Stomach (tissue), 4 donors: ENCODE measurements around the gene MCMBP.

ENCODE experiments used
- POLR2AphosphoS5 ChIP-seq, 3 donors: sonication (generic); formaldehyde crosslinking; IDR thresholded peaks; one replicate each; pipeline ENCODE4 v1.6.1; 2016; ENCODE audit warnings: antibody characterized with exemption in 3 of 3
- TF ChIP-seq, protein P1 (sequence below), 7 experiments: fragments of 450-650 bp in 4 of 7; fragments of 200-600 bp in 3 of 7; sonication (generic) in 3 of 7; IDR thresholded peaks; one replicate each; pipeline ENCODE4 v1.5.1; 2016 to 2019; ENCODE audit warnings: antibody characterized with exemption in 7 of 7, control low read depth in 2 of 7, mild to moderate bottlenecking in 1 of 7

DNA sequence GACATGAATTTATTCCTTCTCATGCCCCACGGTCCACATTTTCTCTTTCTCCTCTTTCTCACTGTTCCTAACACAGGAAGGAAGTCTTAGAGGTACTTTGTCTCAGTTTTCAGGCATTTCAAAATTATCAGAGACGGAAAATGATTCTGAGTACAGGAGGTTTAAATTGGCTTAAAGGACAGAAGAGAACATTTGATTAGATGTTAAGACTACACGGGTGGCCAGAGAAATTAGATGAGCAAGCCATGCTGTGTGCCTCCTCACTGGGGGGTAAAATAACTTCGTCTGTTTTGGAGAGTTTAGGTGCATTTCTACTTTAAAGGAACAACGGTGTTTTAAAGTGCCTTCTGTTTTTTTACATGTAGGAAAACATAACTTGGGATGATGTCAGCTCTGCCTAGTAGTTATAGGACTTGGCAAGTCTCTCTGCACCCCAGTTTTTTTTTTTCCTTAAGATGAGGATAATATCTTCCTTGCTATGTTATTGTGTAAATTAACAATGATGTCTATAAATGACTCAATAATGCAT, 66.9 kb downstream of the MCMBP start:
- TF ChIP-seq, protein P1, sequence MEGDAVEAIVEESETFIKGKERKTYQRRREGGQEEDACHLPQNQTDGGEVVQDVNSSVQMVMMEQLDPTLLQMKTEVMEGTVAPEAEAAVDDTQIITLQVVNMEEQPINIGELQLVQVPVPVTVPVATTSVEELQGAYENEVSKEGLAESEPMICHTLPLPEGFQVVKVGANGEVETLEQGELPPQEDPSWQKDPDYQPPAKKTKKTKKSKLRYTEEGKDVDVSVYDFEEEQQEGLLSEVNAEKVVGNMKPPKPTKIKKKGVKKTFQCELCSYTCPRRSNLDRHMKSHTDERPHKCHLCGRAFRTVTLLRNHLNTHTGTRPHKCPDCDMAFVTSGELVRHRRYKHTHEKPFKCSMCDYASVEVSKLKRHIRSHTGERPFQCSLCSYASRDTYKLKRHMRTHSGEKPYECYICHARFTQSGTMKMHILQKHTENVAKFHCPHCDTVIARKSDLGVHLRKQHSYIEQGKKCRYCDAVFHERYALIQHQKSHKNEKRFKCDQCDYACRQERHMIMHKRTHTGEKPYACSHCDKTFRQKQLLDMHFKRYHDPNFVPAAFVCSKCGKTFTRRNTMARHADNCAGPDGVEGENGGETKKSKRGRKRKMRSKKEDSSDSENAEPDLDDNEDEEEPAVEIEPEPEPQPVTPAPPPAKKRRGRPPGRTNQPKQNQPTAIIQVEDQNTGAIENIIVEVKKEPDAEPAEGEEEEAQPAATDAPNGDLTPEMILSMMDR (IDR thresholded peaks at IDR 0.05): no peak
- no peak for TF ChIP-seq POLR2AphosphoS5 (IDR thresholded peaks at IDR 0.05)
